ENCODE measurements around the gene MAPK1. TPM values are rescaled to one million over a fixed set of nuclear protein-coding genes. Genes with fewer than 3 reads are reported as not detected.

The MAPK1 gene
- total and polyA plus RNA-seq, 2 donors (not counting 1 experiment from before 2014, with no cell fraction given), result 53.8 to 133 TPM

GRCh38 chr22:21761086-21761485, 106.4 kb downstream of the MAPK1 start:
- peaks cover 20% of the 10 kb centered on the region for H3K36me3 ChIP-seq (ENCODE audit: control insufficient read depth, insufficient read depth, low read length)
- no peak for TF ChIP-seq CTCF (conservative IDR thresholded peaks at IDR 0.05 in 1 of 2, IDR thresholded peaks at IDR 0.05 in 1 of 2; ENCODE audit: low read depth in 1 of 2, low read length in 2 of 2)
- no peak for TF ChIP-seq EZH2 (IDR thresholded peaks at IDR 0.05; ENCODE audit: low read length, missing control alignments)
- peaks cover 8% of the 10 kb centered on the region for H3K4me1 ChIP-seq (ENCODE audit: control insufficient read depth, extremely low read depth, insufficient read depth, low read length)
- H3K4me3 ChIP-seq (replicated peaks in 1 of 4; ENCODE audit: control extremely low read depth in 1 of 4, insufficient read depth in 1 of 4, low read depth in 3 of 4, low read length in 4 of 4), result no peak overlapping the region
- no peaks in the 10 kb centered on the region for H4K20me1 ChIP-seq (ENCODE audit: control insufficient read depth, extremely low read depth, insufficient read depth, low read length)
- H2AFZ ChIP-seq (ENCODE audit: low read length), result no peak overlapping the region
- H3K4me2 ChIP-seq (ENCODE audit: extremely low read depth, insufficient read depth, low read length), result no peak overlapping the region
- no peaks in the 10 kb centered on the region for H3K27me3 ChIP-seq (ENCODE audit: control insufficient read depth, insufficient read depth, low read length)
- no peak overlapping the region for H3K27ac ChIP-seq (ENCODE audit: insufficient read depth, low read length)
- H3K9ac ChIP-seq (ENCODE audit: insufficient read depth, low read length), result no peak overlapping the region
- no peaks in the 10 kb centered on the region for H3K9me3 ChIP-seq (ENCODE audit: control insufficient read depth, insufficient read depth, low read depth, low read length)
- DNase-seq (ENCODE audit: low read depth in 2 of 2), result peak; percentile 59 to 74
- no peaks in the 10 kb centered on the region for H3K79me2 ChIP-seq (ENCODE audit: control insufficient read depth, insufficient read depth, low read length)

- Histone ChIP-seq H3K4me2 (ENCODE audit: extremely low read depth, insufficient read depth, low read length) (no peak overlapping the region), H3K4me1 (ENCODE audit: control insufficient read depth, extremely low read depth, insufficient read depth, low read length) (peaks cover 10% of the 10 kb centered on the region), H3K4me3 (replicated peaks in 1 of 4; ENCODE audit: control extremely low read depth in 1 of 4, insufficient read depth in 1 of 4, low read depth in 3 of 4, low read length in 4 of 4) (no peak overlapping the region), H3K27me3 (ENCODE audit: control insufficient read depth, insufficient read depth, low read length) (no peaks in the 10 kb centered on the region), H3K79me2 (ENCODE audit: control insufficient read depth, insufficient read depth, low read length) (no peaks in the 10 kb centered on the region), H3K9me3 (ENCODE audit: control insufficient read depth, insufficient read depth, low read depth, low read length) (no peaks in the 10 kb centered on the region), H4K20me1 (ENCODE audit: control insufficient read depth, extremely low read depth, insufficient read depth, low read length) (no peaks in the 10 kb centered on the region), H3K9ac (ENCODE audit: insufficient read depth, low read length) (no peak overlapping the region), H2AFZ (ENCODE audit: low read length) (no peak overlapping the region), H3K27ac (ENCODE audit: insufficient read depth, low read length) (no peak overlapping the region), H3K36me3 (ENCODE audit: control insufficient read depth, insufficient read depth, low read length) (peaks cover 15% of the 10 kb centered on the region)
- TF ChIP-seq EZH2 (IDR thresholded peaks at IDR 0.05; ENCODE audit: low read length, missing control alignments) (no peak), CTCF (conservative IDR thresholded peaks at IDR 0.05 in 1 of 2, IDR thresholded peaks at IDR 0.05 in 1 of 2; ENCODE audit: low read depth in 1 of 2, low read length in 2 of 2) (no peak)
- DNase-seq (ENCODE audit: low read depth in 2 of 2), result peak; percentile 88 to 94
These were observed 106.8 kb downstream of the MAPK1 start for GRCh38 chr22:21760640-21761039.

- peaks cover 15% of the 10 kb centered on the region for H3K36me3 ChIP-seq (ENCODE audit: control insufficient read depth, insufficient read depth, low read length)
- no peak overlapping the region for H3K9ac ChIP-seq (ENCODE audit: insufficient read depth, low read length)
- no peak overlapping the region for H3K27ac ChIP-seq (ENCODE audit: insufficient read depth, low read length)
- H2AFZ ChIP-seq (ENCODE audit: low read length), result no peak overlapping the region
- DNase-seq (ENCODE audit: low read depth in 2 of 2), result no peak
- no peaks in the 10 kb centered on the region for H4K20me1 ChIP-seq (ENCODE audit: control insufficient read depth, extremely low read depth, insufficient read depth, low read length)
- TF ChIP-seq EZH2 (IDR thresholded peaks at IDR 0.05; ENCODE audit: low read length, missing control alignments), result no peak
- no peak for TF ChIP-seq CTCF (conservative IDR thresholded peaks at IDR 0.05 in 1 of 2, IDR thresholded peaks at IDR 0.05 in 1 of 2; ENCODE audit: low read depth in 1 of 2, low read length in 2 of 2)
- H3K79me2 ChIP-seq (ENCODE audit: control insufficient read depth, insufficient read depth, low read length), result no peaks in the 10 kb centered on the region
- H3K4me3 ChIP-seq (replicated peaks in 1 of 4; ENCODE audit: control extremely low read depth in 1 of 4, insufficient read depth in 1 of 4, low read depth in 3 of 4, low read length in 4 of 4), result no peak overlapping the region
- peaks cover 17% of the 10 kb centered on the region for H3K4me1 ChIP-seq (ENCODE audit: control insufficient read depth, extremely low read depth, insufficient read depth, low read length)
- no peaks in the 10 kb centered on the region for H3K9me3 ChIP-seq (ENCODE audit: control insufficient read depth, insufficient read depth, low read depth, low read length)
- H3K4me2 ChIP-seq (ENCODE audit: extremely low read depth, insufficient read depth, low read length), result no peak overlapping the region
- no peaks in the 10 kb centered on the region for H3K27me3 ChIP-seq (ENCODE audit: control insufficient read depth, insufficient read depth, low read length)
These were observed 107.6 kb downstream of the MAPK1 start for GRCh38 chr22:21759646-21760376.

Measured in fibroblast of lung (primary cell).